Measurements from ENCODE around the gene CALHM2. TPM values are rescaled to one million over a fixed set of nuclear protein-coding genes. Genes with fewer than 3 reads are reported as not detected.
A peak's percentile ranks its signal among the peaks of the same experiment; 100 is the strongest.

Gene CALHM2
- total RNA-seq, 1 experiment from 2014 or later = not detected

DNA sequence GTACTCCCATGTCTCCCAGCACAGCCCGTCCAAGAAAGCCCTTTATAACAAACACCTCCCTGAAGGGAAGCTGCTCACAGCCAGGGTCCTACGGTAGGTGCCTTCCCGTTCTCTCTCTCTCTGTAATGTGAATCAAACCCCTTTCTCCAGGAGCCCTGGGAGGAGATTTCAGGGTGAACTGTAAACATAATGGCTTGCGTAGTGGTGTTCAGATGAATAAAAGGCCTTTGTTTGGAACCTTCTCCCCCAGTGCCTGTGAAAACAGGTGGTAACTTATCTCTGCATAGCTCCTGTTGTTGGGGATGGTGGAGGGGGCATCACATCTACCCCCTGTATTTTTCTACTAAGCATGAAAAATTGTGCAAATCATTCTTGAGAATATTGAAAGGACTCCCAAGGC, 12.4 kb downstream of the CALHM2 start:
- H4K20me1 ChIP-seq (ENCODE audit: control insufficient read depth, insufficient read depth, insufficient read length) = no peaks in the 10 kb centered on the region
- no peak overlapping the region for H3K23ac ChIP-seq (ENCODE audit: insufficient read length, low read depth, low read length)

More for the DNA sequence above, 12.4 kb downstream of the CALHM2 start:
- DNase-seq = no peak
- Histone ChIP-seq H3T11ph (ENCODE audit: low read length) (no peak overlapping the region), H3K9ac (ENCODE audit: extremely low read depth, insufficient read length, low read length) (no peak overlapping the region), H3K14ac (ENCODE audit: insufficient read depth, low read length) (no peak overlapping the region), H4K5ac (ENCODE audit: insufficient read length, low read depth, low read length) (no peak overlapping the region), H3K27me3 (ENCODE audit: insufficient read depth, low read length) (no peaks in the 10 kb centered on the region), H4K91ac (ENCODE audit: insufficient read length, low read depth, low read length) (no peak overlapping the region), H2BK15ac (ENCODE audit: low read depth, low read length) (no peak overlapping the region), H3K4me2 (ENCODE audit: insufficient read depth, insufficient read length, low read length) (no peak overlapping the region), H3K79me2 (ENCODE audit: insufficient read depth, low read length) (no peaks in the 10 kb centered on the region), H3K27ac (ENCODE audit: insufficient read length, low read depth, low read length) (no peak overlapping the region), H3K18ac (ENCODE audit: insufficient read length, low read depth, low read length) (no peak overlapping the region), H2AFZ (ENCODE audit: low read length) (no peak overlapping the region), H2BK12ac (ENCODE audit: insufficient read length, low read depth, low read length) (no peak overlapping the region), H3K79me1 (ENCODE audit: insufficient read depth, low read depth, low read length, poor library complexity, severe bottlenecking) (no peaks in the 10 kb centered on the region), H3K9me3 (ENCODE audit: control insufficient read depth, low read depth, low read length) (no peaks in the 10 kb centered on the region), H3K4ac (ENCODE audit: low read depth, low read length) (no peak overlapping the region), H3K4me1 (ENCODE audit: insufficient read depth, low read length) (no peaks in the 10 kb centered on the region), H3K56ac (ENCODE audit: insufficient read length, low read depth, low read length) (no peak overlapping the region), H2BK20ac (ENCODE audit: low read depth, low read length, poor library complexity, severe bottlenecking) (no peak overlapping the region), H2AK5ac (ENCODE audit: insufficient read length, low read length) (no peak overlapping the region), H4K8ac (replicated peaks; ENCODE audit: insufficient read length, low read depth, low read length) (no peak overlapping the region), H2BK120ac (ENCODE audit: low read depth, low read length, poor library complexity, severe bottlenecking) (no peak overlapping the region), H2BK5ac (ENCODE audit: insufficient read length, low read length) (no peak overlapping the region), H3K23me2 (ENCODE audit: insufficient read length, low read depth, low read length, poor library complexity, severe bottlenecking) (no peaks in the 10 kb centered on the region)
- no peaks in the 10 kb centered on the region for H3K9me3 Mint-ChIP-seq
- peaks cover 64 to 94% (median 89%) of the 10 kb centered on the region in 3 experiments; a peak in 6 of 7 replicates for H3K36me3 Mint-ChIP-seq (ENCODE audit: insufficient read depth in 1 of 3, low read depth in 3 of 3)
- no CpG with 5 or more reads among the region's 4 CpGs for WGBS (ENCODE audit: extremely low coverage, insufficient read length, low lambda C conversion rate)
- no peak for TF ChIP-seq CTCF (conservative IDR thresholded peaks at IDR 0.05)
- peaks cover 0 to 3% of the 10 kb centered on the region in 2 experiments; a peak in 1 of 4 replicates for H3K4me1 Mint-ChIP-seq
- H3K27me3 Mint-ChIP-seq (ENCODE audit: low read depth) = no peaks in the 10 kb centered on the region
- no peak overlapping the region for H3K4me3 Mint-ChIP-seq
- H3K27ac Mint-ChIP-seq = peak overlapping the region; percentile 34 to 72 (median 68); a peak in 4 of 7 replicates

Data from H9 (cell line).